SW480 (cell line): Measurements from ENCODE around the gene SLC25A19.
"Not testable (repeated sequence)": the region's sequence is repeated elsewhere in the genome, so short reads cannot be mapped to it uniquely, and the experiment has no call there.

Experiments
- DNase-seq: peaks from one replicate; pipeline ENCODE4 v3.0.0-alpha.2; 2016; ENCODE audit warnings: low spot score

SLC25A19 gene

GRCh38 chr17:75301502-75302206, 12.4 kb upstream of the SLC25A19 start:
- no peak for DNase-seq

- no peak for DNase-seq
Observed at GRCh38 chr17:75301049-75301448, 11.8 kb upstream of the SLC25A19 start.

GRCh38 chr17:75300280-75300679, 11.0 kb upstream of the SLC25A19 start:
- DNase-seq = no peak

- no peak for DNase-seq
Observed at GRCh38 chr17:75295201-75296158, 6.2 kb upstream of the SLC25A19 start.

- not testable (repeated sequence) for DNase-seq
Observed at GRCh38 chr17:75292810-75293448, 3.7 kb upstream of the SLC25A19 start.

GRCh38 chr17:75289832-75290337, 652 bp upstream of the SLC25A19 start:
- peak; percentile 61 for DNase-seq

GRCh38 chr17:75288770-75289114, 491 bp downstream of the SLC25A19 start:
- peak; percentile 77 for DNase-seq

- no peak for DNase-seq
Observed at GRCh38 chr17:75288359-75288758, 874 bp downstream of the SLC25A19 start.

- no peak for DNase-seq
Observed at GRCh38 chr17:75287221-75287620, 2.0 kb downstream of the SLC25A19 start.

GRCh38 chr17:75285123-75285522, 4.1 kb downstream of the SLC25A19 start:
- DNase-seq = no peak

- DNase-seq = not testable (repeated sequence)
Observed at GRCh38 chr17:75280189-75280588, 9.0 kb downstream of the SLC25A19 start.

- no peak for DNase-seq
Observed at GRCh38 chr17:75277664-75278071, 11.6 kb downstream of the SLC25A19 start.

- DNase-seq = no peak
Observed at GRCh38 chr17:75273977-75274708, 15.1 kb downstream of the SLC25A19 start.

- DNase-seq = no peak
Observed at GRCh38 chr17:75272848-75273184, 16.4 kb downstream of the SLC25A19 start.

- no peak for DNase-seq
Observed at GRCh38 chr17:75271955-75272847, 17.0 kb downstream of the SLC25A19 start.

- peak; percentile 64 for DNase-seq
Observed at GRCh38 chr17:75271233-75271954, 17.8 kb downstream of the SLC25A19 start.

- DNase-seq = no peak
Observed at GRCh38 chr17:75270966-75271232, 18.3 kb downstream of the SLC25A19 start, which contains the start of gene MIF4GD. Gene MIF4GD (minus strand): TSS chr17:75271231. CDS start chr17:75270195, 1,036 bp downstream.

GRCh38 chr17:75270218-75270965, 18.8 kb downstream of the SLC25A19 start:
- DNase-seq = peak; percentile 90

- no peak for DNase-seq
Observed at GRCh38 chr17:75269844-75270217, 19.4 kb downstream of the SLC25A19 start.
